Gastroesophageal sphincter (tissue), 3 donors: ENCODE data around the gene MYADML2.

Source experiments
- CTCF ChIP-seq, 4 experiments: fragments of 200-600 bp in 2 of 4; fragments of 450-650 bp in 2 of 4; sonication (generic) in 1 of 4; IDR thresholded peaks; one replicate each; pipeline ENCODE4 v1.5.1; 2017 to 2019; ENCODE audit warnings: antibody characterized with exemption in 4 of 4, mild to moderate bottlenecking in 2 of 4, moderate library complexity in 2 of 4
- POLR2A ChIP-seq, 2 donors: fragments of 450-650 bp; IDR thresholded peaks; one replicate each; pipeline ENCODE4 v1.6.1; 2017; ENCODE audit warnings: antibody characterized with exemption in 2 of 2, mild to moderate bottlenecking in 2 of 2, moderate library complexity in 1 of 2

GRCh38 chr17:81902653-81903414 is 44.2 kb downstream of the MYADML2 start:
- TF ChIP-seq CTCF (IDR thresholded peaks at IDR 0.05) (no peak), POLR2A (IDR thresholded peaks at IDR 0.05) (no peak)
